Heart left ventricle (tissue), 16 donors: ENCODE data around the gene AP4E1. TPM values are rescaled to one million over a fixed set of nuclear protein-coding genes. Genes with fewer than 3 reads are reported as not detected.

Experiments
- ATAC-seq, 4 donors: fragments of 200-7000 bp; cut with Tn5 transposase; one replicate each; pipeline ENCODE4 v1.9.1; 2020 to 2022; ENCODE audit warnings: moderate library complexity in 4 of 4, mild to moderate bottlenecking in 3 of 4, moderate number of reproducible peaks in 1 of 4
- DNase-seq, 5 donors: peaks; one replicate each; pipeline ENCODE4 v3.0.0-alpha.2; 2020
- H3K27ac ChIP-seq, 12 donors: fragments of 200-600 bp; sonication (generic) in 4 of 12; one replicate each; pipeline versions ENCODE4 v1.5.0 to v1.8.0; 2016 to 2022; ENCODE audit warnings: mild to moderate bottlenecking in 2 of 12
- H3K27me3 ChIP-seq, 9 donors: fragments of 200-600 bp; sonication (generic) in 2 of 9; one replicate each; pipeline versions ENCODE4 v1.5.1 to v1.8.0; 2016 to 2022; ENCODE audit warnings: mild to moderate bottlenecking in 3 of 9
- H3K36me3 ChIP-seq, 9 donors: fragments of 200-600 bp; sonication (generic) in 2 of 9; one replicate each; pipeline versions ENCODE4 v1.5.0 to v1.8.0; 2018 to 2022; ENCODE audit warnings: mild to moderate bottlenecking in 2 of 9
- H3K4me1 ChIP-seq, 12 donors: fragments of 200-600 bp; sonication (generic) in 4 of 12; one replicate each; pipeline versions ENCODE4 v1.5.0 to v1.8.0; 2016 to 2022; ENCODE audit warnings: mild to moderate bottlenecking in 3 of 12
- H3K4me3 ChIP-seq, 12 donors: fragments of 200-600 bp; sonication (generic) in 4 of 12; one replicate each; pipeline versions ENCODE4 v1.5.0 to v1.8.0; 2017 to 2022; ENCODE audit warnings: mild to moderate bottlenecking in 9 of 12, moderate library complexity in 4 of 12
- H3K9me3 ChIP-seq, 12 donors: fragments of 200-600 bp; sonication (generic) in 4 of 12; one replicate each; pipeline versions ENCODE4 v1.5.0 to v1.8.0; 2016 to 2022; ENCODE audit warnings: mild to moderate bottlenecking in 1 of 12
- POLR2A ChIP-seq, 2 donors: fragments of 450-650 bp; IDR thresholded peaks; one replicate each; pipeline ENCODE4 v1.6.1; 2017; ENCODE audit warnings: antibody characterized with exemption in 2 of 2, mild to moderate bottlenecking in 2 of 2, moderate library complexity in 2 of 2
- WGBS, 4 donors: extraction: QIAGEN DNeasy Blood & Tissue Kit in 2 of 4; methylation state at CpG; one replicate each; pipeline versions ENCODE4 v1.1.5 to v1.1.7; 2013 to 2018; 5-methylcytosine and 5-hydroxymethylcytosine counted together
- intact Hi-C, 10 donors: fragments of 100-400 bp; cut with DNase I; formaldehyde crosslinking; loops; one replicate each; pipeline versions ENCODE4 v1.11.1 to v1.14.2; 2022
- polyA plus RNA-seq, 2 donors: library from polyadenylated mRNA; stranded (reverse); fragments of 200-250 nt; gene quantifications; one replicate each; pipeline ENCODE4 v1.2.3, GENCODE V29; 2013
- total RNA-seq, 9 donors: library from RNA; depleted of rRNA in 2 of 9; stranded (reverse); fragments of >200 nt in 2 of 9; fragmentation: NEBNext Ultra II Directional in 3 of 9; extraction: Animal tissue kit (Norgen Biotek cat#: 25700) in 3 of 9; gene quantifications; one replicate each; pipeline versions ENCODE4 v1.1.0 to v1.2.4, GENCODE V29; 2016 to 2023
- TF ChIP-seq, protein P1 (sequence below), 12 donors: fragments of 200-600 bp; sonication (generic) in 4 of 12; IDR thresholded peaks; one replicate each; pipeline versions ENCODE4 v1.5.0 to v1.8.0; 2018 to 2022; ENCODE audit warnings: antibody characterized with exemption in 12 of 12, mild to moderate bottlenecking in 5 of 12
- donor health status: ischemic (EF 13 %, LVEDD 7.1; RV severe dilation, severe dysfunction).
- donor health status: healthy with polysubstance abuse.
- donor health status: DM: no; HTN: yes; CAD: no.
- donor health status: DM: no; HTN: no; CAD: no.
- donor health status: ischemic (EF 25% LVEDD 6.9; RV normal size, moderate dysfunction).
- donor health status: ischemic (EF 25% LVEDD 5.7; RV mildly dilated, moderate dysfunction).
- donor health status: healthy.
- donor health status: DM: yes; HTN: yes; CAD: no.
- donor health status: ischemic (EF 35%, LVEDD 5.7; RV mildly dilated, moderate dysfunction).
- donor health status: nonischemic (EF 11% LVEDD 7.7; RV severe dilation, severe dysfunction).
- donor health status: DM: yes; HTN: yes; CAD: no.
- donor health status: PGD.
- donor health status: ischemic (EF 29% LVEDD 5.4; RV normal size, mild dysfunction).
- donor health status: nonischemic (EF 23%, LVEDD 6.1; RV moderate dilation, normal function).

AP4E1 gene
- total and polyA plus RNA-seq, 11 donors = 2.2 to 12.0 (median 8.4) TPM

- TF ChIP-seq, protein P1, sequence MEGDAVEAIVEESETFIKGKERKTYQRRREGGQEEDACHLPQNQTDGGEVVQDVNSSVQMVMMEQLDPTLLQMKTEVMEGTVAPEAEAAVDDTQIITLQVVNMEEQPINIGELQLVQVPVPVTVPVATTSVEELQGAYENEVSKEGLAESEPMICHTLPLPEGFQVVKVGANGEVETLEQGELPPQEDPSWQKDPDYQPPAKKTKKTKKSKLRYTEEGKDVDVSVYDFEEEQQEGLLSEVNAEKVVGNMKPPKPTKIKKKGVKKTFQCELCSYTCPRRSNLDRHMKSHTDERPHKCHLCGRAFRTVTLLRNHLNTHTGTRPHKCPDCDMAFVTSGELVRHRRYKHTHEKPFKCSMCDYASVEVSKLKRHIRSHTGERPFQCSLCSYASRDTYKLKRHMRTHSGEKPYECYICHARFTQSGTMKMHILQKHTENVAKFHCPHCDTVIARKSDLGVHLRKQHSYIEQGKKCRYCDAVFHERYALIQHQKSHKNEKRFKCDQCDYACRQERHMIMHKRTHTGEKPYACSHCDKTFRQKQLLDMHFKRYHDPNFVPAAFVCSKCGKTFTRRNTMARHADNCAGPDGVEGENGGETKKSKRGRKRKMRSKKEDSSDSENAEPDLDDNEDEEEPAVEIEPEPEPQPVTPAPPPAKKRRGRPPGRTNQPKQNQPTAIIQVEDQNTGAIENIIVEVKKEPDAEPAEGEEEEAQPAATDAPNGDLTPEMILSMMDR (IDR thresholded peaks at IDR 0.05) = no peak
- TF ChIP-seq POLR2A (IDR thresholded peaks at IDR 0.05) = no peak
- intact Hi-C loops = no loop called here
- WGBS, 4 donors = 83 to 96% (median 95%) methylated on average over 1 of the region's 1 CpG
Observed at GRCh38 chr15:51054535-51054934, 146.1 kb downstream of the AP4E1 start.

More at GRCh38 chr15:51054535-51054934, 146.1 kb downstream of the AP4E1 start:
- H3K9me3 ChIP-seq = no peaks in the 10 kb centered on the region
- peaks cover 0 to 12% (median 0%) of the 10 kb centered on the region in 9 donors for H3K36me3 ChIP-seq
- DNase-seq = no peak
- no peak overlapping the region for H3K27ac ChIP-seq
- H3K4me1 ChIP-seq = peaks cover 4 to 18% (median 13%) of the 10 kb centered on the region in 12 donors
- ATAC-seq = no peak
- no peak overlapping the region for H3K4me3 ChIP-seq
- H3K27me3 ChIP-seq = no peaks in the 10 kb centered on the region

Other genes starting within 250 kb of the AP4E1 start
- 10 to 100 TPM; 25.8 to 49.3 (median 31.0) TPM for gene TRPM7, start 221.9 kb upstream of the AP4E1 start, total RNA-seq
- 10 to 100 TPM; 11.9 to 19.4 TPM for gene TRPM7, start 221.9 kb upstream of the AP4E1 start, polyA plus RNA-seq
- 100 to 1,000 TPM in 7 of 9 donors, 10 to 100 TPM in 2; 71.3 to 231 (median 122) TPM for gene SPPL2A, start 143.0 kb upstream of the AP4E1 start, total RNA-seq
- 100 to 1,000 TPM in 1 of 2 donors, 10 to 100 TPM in 1; 21.5 to 115 TPM for gene SPPL2A, start 143.0 kb upstream of the AP4E1 start, polyA plus RNA-seq
- 10 to 100 TPM in 1 of 9 donors, 1 to 10 TPM in 8; 1.3 to 14.1 (median 3.1) TPM for gene TNFAIP8L3, start 186.2 kb downstream of the AP4E1 start, total RNA-seq
- 10 to 100 TPM in 1 of 2 donors, 1 to 10 TPM in 1; 1.4 to 28.0 TPM for gene TNFAIP8L3, start 186.2 kb downstream of the AP4E1 start, polyA plus RNA-seq